Endothelial cell of umbilical vein (primary cell): ENCODE results near the gene DLL1. TPM values are rescaled to one million over a fixed set of nuclear protein-coding genes. Genes with fewer than 3 reads are reported as not detected.

Source experiments
- BruUV-seq: library from RNA; stranded (reverse); fragments of 400-500 nt; replicated peaks from 2 replicates; lab custom pipeline; 2021; lab: Mats Ljungman, UMichigan
- CTCF ChIA-PET: fragments of 300-600, 350-600 bp; sonication (Branson Sonifier 250); formaldehyde crosslinking; loops from one replicate; lab custom pipeline; 2021; ENCODE audit warnings: antibody characterized with exemption, inconsistent platforms; lab: Charles Lee
- POLR2A ChIA-PET: fragments of 300-600, 350-600 bp; sonication (Branson Sonifier 250); formaldehyde crosslinking; loops from one replicate; lab custom pipeline; 2021; ENCODE audit warnings: antibody characterized with exemption, inconsistent platforms; lab: Charles Lee
- DNase-seq: peaks from one replicate; pipeline ENCODE4 v3.0.0-alpha.2; 2011; ENCODE audit warnings: low read depth, low spot score
- FAIRE-seq: peaks from 2 replicates; lab custom pipeline; 2011; peaks lifted over from hg19 to GRCh38; lab: Jason Lieb, UNC
- H2AFZ ChIP-seq: 2 replicates; pipeline ENCODE4 v1.6.0; 2012; ENCODE audit warnings: low read depth, low read length, control low read depth, inconsistent platforms
- H3K27ac ChIP-seq: 2 replicates; pipeline ENCODE4 v1.5.1; 2011; ENCODE audit warnings: low read depth, mild to moderate bottlenecking, control low read depth, low read length, moderate library complexity; ENCODE audit not compliant: insufficient read depth
- H3K27me3 ChIP-seq, 2 experiments: 2 replicates each; pipeline versions ENCODE4 v1.6.0 to v1.6.1; 2011; ENCODE audit warnings: low read length in 2 of 2, mixed read lengths in 1 of 2; ENCODE audit not compliant: control insufficient read depth in 2 of 2, insufficient read depth in 2 of 2
- H3K36me3 ChIP-seq, 2 experiments: 2 replicates in 1 of 2; 3 replicates in 1 of 2; pipeline ENCODE4 v1.5.1; 2011; ENCODE audit warnings: low read length in 2 of 2, mild to moderate bottlenecking in 1 of 2, moderate library complexity in 1 of 2; ENCODE audit not compliant: control insufficient read depth in 2 of 2, insufficient read depth in 2 of 2; ENCODE audit errors: extremely low read depth in 1 of 2
- H3K4me1 ChIP-seq: 3 replicates; pipeline ENCODE4 v1.5.1; 2011; ENCODE audit warnings: mild to moderate bottlenecking, low read length; ENCODE audit not compliant: control insufficient read depth, insufficient read depth; ENCODE audit errors: extremely low read depth
- H3K4me2 ChIP-seq: 2 replicates; pipeline ENCODE4 v1.6.1; 2011; ENCODE audit warnings: low read length, control low read depth, mixed read lengths; ENCODE audit not compliant: insufficient read depth
- H3K4me3 ChIP-seq, 3 experiments: fragments of 200-600 bp in 1 of 3; sonication (generic), shearing (Covaris generic) in 1 of 3; replicated peaks in 1 of 3; 2 replicates each; pipeline ENCODE4 v1.5.1; 2011 to 2016; ENCODE audit warnings: control low read depth in 3 of 3, low read length in 3 of 3, mild to moderate bottlenecking in 2 of 3, inconsistent platforms in 1 of 3, low read depth in 1 of 3, moderate library complexity in 1 of 3; ENCODE audit not compliant: insufficient read depth in 1 of 3
- H3K79me2 ChIP-seq: 2 replicates; pipeline ENCODE4 v1.6.0; 2012; ENCODE audit warnings: low read length, inconsistent platforms; ENCODE audit not compliant: control insufficient read depth, insufficient read depth
- H3K9ac ChIP-seq: replicated peaks from 2 replicates; pipeline ENCODE3; 2011; ENCODE audit warnings: low read length, control low read depth; ENCODE audit not compliant: insufficient read depth; ENCODE audit errors: extremely low read depth
- H3K9me1 ChIP-seq: replicated peaks from 3 replicates; pipeline ENCODE4 v1.6.0; 2011; ENCODE audit warnings: mild to moderate bottlenecking, low read length; ENCODE audit not compliant: control insufficient read depth, insufficient read depth; ENCODE audit errors: extremely low read depth
- H3K9me3 ChIP-seq: replicated peaks from 2 replicates; pipeline ENCODE4 v1.5.1; 2012; ENCODE audit warnings: low read length, inconsistent platforms; ENCODE audit not compliant: control insufficient read depth, insufficient read depth
- H4K20me1 ChIP-seq: replicated peaks from 2 replicates; pipeline ENCODE3; 2011; ENCODE audit warnings: mild to moderate bottlenecking, low read length; ENCODE audit not compliant: control insufficient read depth, insufficient read depth; ENCODE audit errors: extremely low read depth
- EZH2 ChIP-seq: IDR thresholded peaks from 2 replicates; pipeline ENCODE4 v1.6.1; 2012; ENCODE audit warnings: borderline replicate concordance, low read depth, mild to moderate bottlenecking, moderate library complexity, low read length, inconsistent platforms; ENCODE audit not compliant: severe bottlenecking
- FOS ChIP-seq: IDR thresholded peaks from 2 replicates; pipeline ENCODE4 v1.6.1; 2011; ENCODE audit warnings: mild to moderate bottlenecking, low read length, moderate library complexity, borderline replicate concordance; ENCODE audit not compliant: insufficient read depth
- GATA2 ChIP-seq: IDR thresholded peaks from 2 replicates; pipeline ENCODE4 v1.7.0; 2011; ENCODE audit warnings: low read depth, mild to moderate bottlenecking, moderate library complexity, mixed read lengths, low read length; ENCODE audit not compliant: insufficient read length, insufficient read depth
- JUN ChIP-seq: IDR thresholded peaks from 2 replicates; pipeline ENCODE4 v1.6.1; 2011; ENCODE audit warnings: borderline replicate concordance, low read depth; ENCODE audit not compliant: insufficient read length, insufficient read depth
- MYC ChIP-seq: IDR thresholded peaks from one replicate; pipeline ENCODE4 v1.6.1; 2011; ENCODE audit warnings: mild to moderate bottlenecking, low read depth, low read length
- POLR2A ChIP-seq: IDR thresholded peaks from 2 replicates; pipeline ENCODE4 v1.6.1; 2012; ENCODE audit warnings: low read depth, mild to moderate bottlenecking, control low read depth, low read length
- POLR2AphosphoS5 ChIP-seq: IDR thresholded peaks from 2 replicates; pipeline ENCODE4 v1.6.1; 2012; ENCODE audit warnings: low read depth, mild to moderate bottlenecking, control low read depth, low read length, moderate library complexity; ENCODE audit not compliant: insufficient read depth
- dilution Hi-C: fragments of 300-500 bp; cut with MboI; formaldehyde crosslinking; loops from one replicate; pipeline ENCODE4 v1.15.0; 2019; ENCODE audit warnings: low sequenced_read_pairs; ENCODE audit not compliant: extremely low pct_ligation_motif_present
- intact Hi-C: fragments of 100-400 bp; cut with micrococcal nuclease; formaldehyde crosslinking; loops from one replicate; pipeline ENCODE4 v1.10.0; 2022
- polyA plus RNA-seq, 4 experiments: library from polyadenylated mRNA; depleted of rRNA in 3 of 4; stranded (reverse) in 3 of 4; unstranded in 1 of 4; fragments of >200 nt; gene quantifications; 2 replicates each; pipeline versions ENCODE4 v1.2.1 to v1.2.3, GENCODE V29; 2011 to 2012; ENCODE audit warnings: missing spikeins in 1 of 4
- total RNA-seq: library from RNA; stranded (reverse); gene quantifications from 2 replicates; pipeline ENCODE4 v1.2.3, GENCODE V29; 2021
- TF ChIP-seq, protein P1 (sequence below), 2 donors: IDR thresholded peaks; 1 replicate in 1 of 2; 2 replicates in 1 of 2; pipeline ENCODE4 v1.5.1; 2011; ENCODE audit warnings: low read length in 2 of 2, mild to moderate bottlenecking in 2 of 2, moderate library complexity in 2 of 2, control low read depth in 1 of 2, inconsistent platforms in 1 of 2, low read depth in 1 of 2; ENCODE audit not compliant: insufficient read depth in 1 of 2; ENCODE audit errors: extremely low read depth in 1 of 2
- TF ChIP-seq, protein P2 (sequence below): IDR thresholded peaks from 2 replicates; pipeline ENCODE4 v1.6.1; 2011; ENCODE audit not compliant: insufficient read depth, insufficient read length

DLL1 gene
- total and polyA plus RNA-seq, 2 donors (not counting 3 experiments of a cell fraction or from before 2014, with no cell fraction given), result 1.4 to 2.3 TPM

DNA sequence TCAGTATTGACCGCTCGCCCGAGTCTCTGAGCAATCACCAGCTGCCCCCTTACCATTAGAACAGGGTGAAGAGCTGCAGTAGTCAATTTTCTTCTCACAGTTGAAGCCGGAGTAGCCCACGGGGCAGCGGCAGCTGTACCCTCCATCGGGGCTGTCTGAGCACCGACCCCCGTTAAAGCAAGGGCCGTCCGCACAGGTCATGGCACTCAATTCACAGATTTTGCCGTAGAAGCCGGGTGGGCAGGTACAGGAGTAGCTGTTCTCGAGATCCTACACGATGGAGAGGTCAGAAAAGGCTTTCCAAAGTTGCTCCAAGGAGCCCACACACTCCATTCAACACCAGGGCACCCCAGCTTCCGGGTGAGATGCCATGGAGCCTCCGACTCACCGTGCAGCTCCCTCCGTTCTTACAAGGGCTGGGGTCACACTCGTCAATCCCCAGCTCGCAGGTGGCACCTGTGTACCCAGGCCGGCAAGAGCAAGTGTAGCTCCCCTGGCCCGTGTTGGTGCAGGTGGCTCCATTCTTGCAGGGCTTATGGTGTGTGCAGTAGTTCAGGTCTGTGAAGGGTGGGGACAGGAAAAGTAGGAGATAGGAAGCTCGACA lies 5.9 kb downstream of the DLL1 start:
- no peaks in the 10 kb centered on the region for H3K79me2 ChIP-seq
- ChIA-PET POLR2A (no interaction called here), CTCF (interaction anchor here (1.9 kb wide), 1 partner anchor 454 kb away, joined by 8 read pairs; no protein-coding TSS in a partner anchor)
- no peaks in the 10 kb centered on the region for H3K9me1 ChIP-seq
- no peak for DNase-seq
- H4K20me1 ChIP-seq, result no peaks in the 10 kb centered on the region
- H3K4me3 ChIP-seq, result no peak overlapping the region
- no TSS peak for BruUV-seq
- no peak overlapping the region for H3K27ac ChIP-seq
- no peaks in the 10 kb centered on the region for H3K9me3 ChIP-seq
- no peak overlapping the region for H3K9ac ChIP-seq
- FAIRE-seq, result no peak
- intact Hi-C loops, result loop anchor here (10.0 kb wide), 1 partner anchor 130 kb away; no protein-coding TSS in a partner anchor
- no peak overlapping the region for H2AFZ ChIP-seq
- no peak for TF ChIP-seq EZH2
- no peak for TF ChIP-seq FOS
- TF ChIP-seq GATA2, result no peak
- TF ChIP-seq, protein P1, sequence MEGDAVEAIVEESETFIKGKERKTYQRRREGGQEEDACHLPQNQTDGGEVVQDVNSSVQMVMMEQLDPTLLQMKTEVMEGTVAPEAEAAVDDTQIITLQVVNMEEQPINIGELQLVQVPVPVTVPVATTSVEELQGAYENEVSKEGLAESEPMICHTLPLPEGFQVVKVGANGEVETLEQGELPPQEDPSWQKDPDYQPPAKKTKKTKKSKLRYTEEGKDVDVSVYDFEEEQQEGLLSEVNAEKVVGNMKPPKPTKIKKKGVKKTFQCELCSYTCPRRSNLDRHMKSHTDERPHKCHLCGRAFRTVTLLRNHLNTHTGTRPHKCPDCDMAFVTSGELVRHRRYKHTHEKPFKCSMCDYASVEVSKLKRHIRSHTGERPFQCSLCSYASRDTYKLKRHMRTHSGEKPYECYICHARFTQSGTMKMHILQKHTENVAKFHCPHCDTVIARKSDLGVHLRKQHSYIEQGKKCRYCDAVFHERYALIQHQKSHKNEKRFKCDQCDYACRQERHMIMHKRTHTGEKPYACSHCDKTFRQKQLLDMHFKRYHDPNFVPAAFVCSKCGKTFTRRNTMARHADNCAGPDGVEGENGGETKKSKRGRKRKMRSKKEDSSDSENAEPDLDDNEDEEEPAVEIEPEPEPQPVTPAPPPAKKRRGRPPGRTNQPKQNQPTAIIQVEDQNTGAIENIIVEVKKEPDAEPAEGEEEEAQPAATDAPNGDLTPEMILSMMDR (IDR thresholded peaks at IDR 0.05; ENCODE audit: extremely low read depth in 1 of 2, insufficient read depth in 1 of 2, low read depth in 1 of 2, low read length in 2 of 2), result no peak
- TF ChIP-seq POLR2AphosphoS5, result no peak
- TF ChIP-seq, protein P2, sequence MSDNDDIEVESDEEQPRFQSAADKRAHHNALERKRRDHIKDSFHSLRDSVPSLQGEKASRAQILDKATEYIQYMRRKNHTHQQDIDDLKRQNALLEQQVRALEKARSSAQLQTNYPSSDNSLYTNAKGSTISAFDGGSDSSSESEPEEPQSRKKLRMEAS, result no peak
- no peak for TF ChIP-seq MYC
- no peak for TF ChIP-seq JUN
- no peak for TF ChIP-seq POLR2A
- H3K27me3 ChIP-seq, result peaks cover 6 to 21% of the 10 kb centered on the region in 2 experiments
- peaks cover 0 to 14% of the 10 kb centered on the region in 2 experiments for H3K36me3 ChIP-seq
- no peak overlapping the region for H3K4me2 ChIP-seq
- dilution Hi-C loops, result no loop called here
- peaks cover 10% of the 10 kb centered on the region for H3K4me1 ChIP-seq
